Activated effector memory CD4-positive, alpha-beta T cell treated with Interleukin-2 at 50 U/mL for 16 hours (primary cell): Measurements from ENCODE around the gene HPSE2.

Source experiments
- DNase-seq: peaks from one replicate; pipeline ENCODE4 v3.0.0-alpha.2; 2020

The HPSE2 gene

DNA sequence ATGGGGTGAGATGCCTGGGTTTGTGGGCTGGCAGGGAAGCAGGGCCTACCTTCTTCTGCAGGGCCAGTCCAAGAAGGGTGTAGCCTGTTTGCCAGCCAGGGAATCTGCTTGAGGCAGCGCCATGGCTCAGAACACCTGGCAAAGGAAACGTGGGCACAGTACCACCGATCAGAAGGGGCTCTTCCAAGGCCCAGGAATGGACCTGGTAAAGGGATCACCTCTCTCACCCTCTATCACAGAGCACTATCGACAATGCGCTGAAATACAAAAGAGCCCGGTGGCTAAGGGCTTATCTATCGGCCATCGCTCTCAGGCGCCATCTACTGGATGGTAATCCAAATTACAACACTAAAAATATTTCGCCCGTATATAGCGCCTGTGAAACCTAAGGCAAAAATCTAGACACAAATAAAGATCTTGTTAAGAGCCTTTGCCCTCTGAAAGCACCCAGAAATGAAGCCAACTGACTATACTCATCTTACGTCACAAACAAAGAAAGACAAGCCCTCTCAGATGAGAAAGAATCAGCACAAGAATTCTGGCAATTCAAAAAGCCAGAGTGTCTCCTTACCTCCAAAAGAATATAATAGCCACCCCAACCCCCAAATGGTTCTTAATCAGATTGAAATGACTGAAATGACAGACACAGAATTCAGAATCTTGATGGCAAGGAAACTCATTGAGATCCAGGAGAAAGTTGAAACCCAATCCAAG lies 571.2 kb downstream of the HPSE2 start:
- no peak for DNase-seq

DNA sequence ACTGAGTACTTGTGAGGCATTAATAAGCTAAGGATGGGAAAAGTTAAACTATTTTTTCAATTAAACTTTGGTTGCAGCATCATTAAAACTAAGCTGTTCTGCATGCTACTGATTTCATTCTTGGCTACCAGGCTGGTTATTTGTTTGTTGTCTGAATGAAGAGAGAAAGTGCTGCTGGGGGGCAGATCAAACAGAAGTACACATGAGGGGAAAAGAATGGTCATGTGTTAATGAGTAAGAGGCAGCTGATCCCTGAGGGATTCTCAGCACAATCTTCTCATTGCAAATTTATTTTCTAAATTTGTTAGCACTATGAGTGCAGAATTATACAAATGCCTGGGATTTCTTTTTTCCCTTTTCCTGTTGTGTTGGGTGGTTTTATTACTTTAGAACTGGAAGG lies 575.7 kb downstream of the HPSE2 start:
- DNase-seq: no peak

DNA sequence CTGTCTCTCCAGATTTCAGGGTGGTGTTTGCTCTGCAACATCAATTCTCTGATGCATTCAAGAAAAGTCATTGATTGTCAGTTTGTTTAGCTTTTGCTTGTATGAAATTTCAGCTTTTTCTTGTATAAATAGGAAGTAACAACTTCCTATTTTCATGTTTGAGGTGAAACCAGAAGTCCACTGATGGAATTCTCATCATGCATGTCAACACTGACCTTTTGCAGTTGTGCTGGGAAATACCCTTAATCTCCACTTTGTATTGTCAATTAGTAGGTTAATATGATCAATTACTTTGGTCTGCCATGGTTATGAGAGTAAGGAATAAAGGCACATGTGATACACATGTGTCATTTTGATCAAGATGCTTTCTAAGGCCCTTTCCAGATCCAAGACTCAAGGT lies 580.2 kb downstream of the HPSE2 start:
- no peak for DNase-seq

DNA sequence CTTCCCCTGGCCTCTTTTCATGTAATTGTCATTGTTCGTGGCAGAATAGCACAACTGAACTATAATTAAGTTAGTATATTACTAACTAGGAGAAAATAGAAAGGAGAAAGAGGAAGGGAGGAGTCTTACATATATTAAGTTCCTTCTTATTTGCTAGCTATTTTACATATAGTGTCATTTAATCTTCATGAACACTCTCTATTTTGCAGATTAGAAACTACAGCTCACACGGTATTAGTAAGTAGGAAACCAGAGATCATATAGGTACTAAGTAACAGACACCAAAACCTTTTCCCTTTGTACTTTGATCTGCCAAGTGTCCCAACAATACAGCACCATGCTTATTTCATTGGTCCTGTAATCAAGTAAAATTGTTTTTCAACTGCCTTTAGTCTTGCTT lies 586.5 kb downstream of the HPSE2 start:
- no peak for DNase-seq

DNA sequence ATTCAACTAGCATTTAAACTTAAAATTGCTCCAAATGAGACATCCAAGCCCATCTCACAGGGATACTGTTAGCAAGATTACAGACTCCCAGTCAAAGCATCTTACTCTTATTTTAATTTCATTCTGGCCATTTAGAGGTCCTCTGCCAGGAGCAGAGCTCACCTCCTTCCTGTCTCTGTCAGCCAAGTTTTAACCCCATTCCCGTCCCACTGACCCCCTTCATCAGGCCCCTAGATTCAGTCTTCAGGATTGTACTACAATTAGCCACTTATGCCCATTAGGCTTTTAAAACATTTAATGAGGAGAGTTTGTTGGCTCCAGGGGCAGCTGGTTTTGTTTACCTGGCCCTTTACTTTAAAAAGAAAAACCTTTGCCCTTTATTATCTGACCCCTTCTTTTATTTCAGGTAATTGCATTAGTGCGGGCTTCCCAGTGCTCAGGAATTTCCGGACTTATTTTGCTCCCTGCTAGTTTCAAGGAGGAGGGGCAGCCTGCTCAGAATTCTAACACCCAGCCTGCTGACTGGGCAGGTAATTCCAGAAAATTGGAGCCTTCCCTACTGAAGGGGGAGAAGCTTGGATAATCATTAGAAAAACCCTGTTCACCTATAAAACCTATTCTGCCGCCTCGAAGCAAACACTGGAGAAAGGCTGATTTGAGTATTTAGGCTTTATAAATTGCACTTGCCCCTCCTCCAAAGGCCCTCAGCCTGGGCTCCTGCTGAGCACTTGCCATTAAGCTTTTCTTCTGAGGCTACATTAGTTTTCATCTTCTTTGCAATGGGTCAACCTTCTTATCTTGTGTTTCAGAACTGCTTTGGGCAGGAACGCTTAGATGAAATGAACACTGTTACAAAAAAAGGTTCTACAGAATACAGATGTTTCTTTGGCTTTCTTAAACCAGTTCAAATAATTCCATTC lies 588.4 kb downstream of the HPSE2 start:
- no peak for DNase-seq

DNA sequence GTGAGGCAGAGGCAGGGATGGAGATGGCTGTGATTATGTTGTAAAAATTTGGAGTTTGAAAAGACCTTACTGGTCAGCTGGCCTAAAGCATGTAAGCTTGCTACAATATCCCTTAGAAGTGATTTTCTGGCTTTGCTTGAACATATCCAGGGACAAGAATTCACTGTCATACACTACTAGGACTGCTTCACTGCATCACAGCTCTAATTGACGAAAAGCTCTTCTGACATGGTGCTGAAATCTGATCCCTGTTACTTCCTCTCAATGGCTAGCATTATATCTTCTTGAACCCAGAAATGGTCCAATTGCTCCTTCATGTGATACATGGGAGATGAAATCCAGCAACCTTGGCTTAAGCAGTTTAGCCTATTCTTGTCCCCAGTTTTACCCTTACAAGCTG lies 591.2 kb downstream of the HPSE2 start:
- no peak for DNase-seq

DNA sequence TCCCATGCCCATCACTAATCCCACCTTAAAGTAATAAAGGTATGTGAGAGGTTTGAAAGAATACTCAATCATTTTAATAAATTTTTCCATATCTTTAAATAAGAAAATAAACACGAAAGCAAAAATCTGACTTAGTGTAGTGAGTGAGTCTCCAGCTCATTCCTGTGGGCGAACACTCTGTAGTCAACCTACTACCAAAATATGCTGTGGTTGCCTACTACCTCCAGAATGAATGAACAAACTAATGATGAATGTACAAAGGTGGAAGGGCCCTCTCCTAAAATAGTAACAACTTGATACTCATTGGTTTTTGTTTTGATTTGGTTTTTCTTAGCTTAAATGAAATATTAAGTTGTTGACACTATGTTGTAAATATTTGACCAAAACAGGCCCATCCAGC lies 593.4 kb downstream of the HPSE2 start:
- no peak for DNase-seq

DNA sequence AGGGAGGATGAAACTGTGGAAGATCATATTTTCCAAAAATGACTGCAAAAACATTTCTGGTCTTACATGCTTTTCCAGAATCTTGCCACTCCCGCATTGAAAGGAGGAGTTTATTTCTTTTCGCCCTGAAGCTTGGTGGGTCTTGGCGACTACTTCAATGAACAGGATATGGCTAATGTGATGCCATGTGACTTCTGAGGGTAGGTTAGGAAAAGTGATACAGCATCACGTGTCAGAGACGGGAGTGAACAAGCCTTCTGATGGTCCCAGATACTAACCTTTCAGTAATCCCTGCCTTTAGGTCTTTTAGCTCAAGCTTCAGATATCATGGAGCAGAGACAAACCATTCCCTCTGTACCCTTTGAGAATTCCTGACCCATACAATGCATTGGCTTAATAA lies 596.7 kb downstream of the HPSE2 start:
- no peak for DNase-seq

DNA sequence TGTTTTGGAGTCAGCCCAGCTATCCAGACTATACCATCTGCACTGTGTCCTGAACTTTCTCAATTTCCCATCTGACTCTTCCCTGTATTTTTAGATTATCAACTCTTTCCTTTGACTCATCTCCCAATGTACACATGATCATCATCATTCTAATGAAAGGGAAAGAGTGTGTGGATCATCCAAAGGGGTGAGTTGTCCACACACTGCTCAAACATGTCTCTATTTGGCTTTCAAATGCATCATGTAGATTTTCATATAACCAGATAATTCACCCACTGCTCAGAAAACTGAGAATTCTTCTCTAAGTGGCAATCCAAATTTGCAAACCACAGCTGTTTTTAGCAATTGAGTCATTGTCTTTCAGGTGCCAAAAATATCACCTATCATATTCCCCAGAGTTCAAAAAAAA lies 598.7 kb downstream of the HPSE2 start:
- no peak for DNase-seq

DNA sequence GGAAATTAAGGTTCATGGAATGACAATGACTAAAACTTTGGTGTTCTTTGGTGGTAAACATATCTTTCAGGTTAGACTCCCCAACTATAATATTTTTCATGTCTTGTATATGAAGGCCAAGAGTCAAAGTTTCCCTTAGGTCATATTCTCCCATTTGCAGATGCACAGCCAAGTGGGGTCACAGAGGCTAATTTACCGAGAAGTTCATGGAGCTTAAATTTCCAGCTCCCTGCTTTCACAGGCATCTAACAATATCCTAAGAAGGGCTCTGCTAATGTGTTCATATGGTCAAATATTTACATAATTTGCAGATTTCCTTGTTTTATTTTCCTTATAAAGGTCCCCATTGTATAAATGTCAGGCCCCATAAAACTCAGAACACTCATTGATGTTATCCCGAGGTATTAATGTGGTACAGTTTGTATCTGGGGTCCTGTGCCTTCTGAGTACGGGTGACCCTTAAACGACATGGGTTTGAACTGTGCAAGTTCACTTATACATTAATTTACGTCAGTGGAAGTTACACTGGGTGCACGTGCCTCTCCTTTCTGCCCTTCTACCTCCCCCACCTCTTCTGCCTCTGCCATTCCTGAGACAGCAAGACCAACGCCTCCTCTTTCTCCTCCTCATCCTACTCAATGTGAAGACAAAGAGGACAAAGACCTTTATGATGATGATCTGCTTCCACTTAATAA lies 603.0 kb downstream of the HPSE2 start:
- no peak for DNase-seq

DNA sequence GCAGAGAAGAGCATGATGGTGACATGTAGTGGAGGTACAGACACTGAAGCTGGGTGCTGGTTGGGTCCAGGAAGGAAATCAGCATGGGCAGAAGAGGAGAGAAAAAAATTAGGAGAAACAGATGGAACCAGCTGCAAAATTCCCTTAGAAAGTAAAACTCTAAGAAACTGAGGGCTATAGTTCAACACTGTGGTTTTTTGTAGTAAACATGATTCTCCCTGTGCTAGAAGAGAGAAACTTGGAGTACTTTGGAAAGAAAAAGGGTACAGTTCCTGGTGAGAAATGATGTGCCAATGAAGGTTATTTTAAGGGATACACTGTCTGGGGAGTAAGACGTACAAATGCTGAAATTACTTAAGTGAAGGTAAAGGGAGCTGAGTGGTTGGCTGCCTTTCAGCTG lies 607.4 kb downstream of the HPSE2 start:
- DNase-seq: no peak

DNA sequence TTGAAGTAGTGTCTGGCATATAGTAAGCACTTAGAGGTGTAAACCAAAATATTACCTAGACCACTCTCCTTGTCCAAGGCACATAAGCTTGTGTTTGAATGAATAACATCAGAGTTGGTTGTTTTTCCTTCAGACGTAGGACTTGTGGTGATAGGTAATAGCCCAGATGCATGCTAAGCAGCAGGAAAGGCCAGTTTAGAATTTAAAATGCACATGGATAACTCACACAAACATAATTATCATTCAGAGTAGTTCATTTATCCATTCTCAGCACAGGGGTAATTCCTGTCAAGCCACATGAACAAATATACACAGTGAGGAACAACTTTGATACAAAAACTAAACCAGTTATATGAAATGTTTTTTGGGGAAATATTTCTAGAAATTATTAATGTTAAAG lies 607.9 kb downstream of the HPSE2 start:
- DNase-seq: no peak

DNA sequence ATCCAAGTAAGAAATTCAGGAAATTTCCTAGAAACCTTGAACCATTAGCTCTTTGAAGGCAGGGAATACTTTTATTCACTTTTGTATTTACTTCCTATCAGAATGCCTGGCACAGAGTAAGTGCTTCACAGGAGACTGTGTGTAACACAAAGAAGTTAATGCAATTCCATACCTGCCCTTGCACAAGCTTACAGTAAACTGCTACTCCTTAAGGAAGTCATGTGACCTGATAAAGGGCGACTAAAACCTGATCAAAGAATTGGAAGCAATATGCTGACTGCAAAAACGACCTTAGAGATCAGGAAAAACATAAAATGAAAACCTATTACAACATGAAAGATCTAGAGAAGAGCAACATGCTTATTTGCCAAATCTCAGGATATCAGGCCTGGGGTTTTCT lies 610.7 kb downstream of the HPSE2 start:
- DNase-seq: no peak

DNA sequence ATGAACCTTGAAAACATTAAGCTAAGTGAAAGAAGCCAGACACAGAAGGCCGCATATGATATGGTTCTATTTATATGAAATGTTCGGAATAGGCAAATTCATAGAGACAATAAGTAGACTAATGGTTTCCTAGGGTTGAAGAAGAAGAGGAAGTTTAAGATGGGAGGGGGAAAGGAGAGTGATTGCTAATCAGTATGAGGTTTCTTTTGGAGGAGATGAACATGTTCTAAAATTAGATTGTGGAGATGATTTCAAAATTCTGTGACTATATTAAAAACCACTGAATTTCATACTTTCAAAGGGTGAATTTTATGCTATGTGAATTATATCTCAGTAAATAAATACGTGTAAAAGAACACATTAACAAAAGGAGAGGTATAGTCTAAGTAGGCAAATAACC lies 612.5 kb downstream of the HPSE2 start:
- no peak for DNase-seq

DNA sequence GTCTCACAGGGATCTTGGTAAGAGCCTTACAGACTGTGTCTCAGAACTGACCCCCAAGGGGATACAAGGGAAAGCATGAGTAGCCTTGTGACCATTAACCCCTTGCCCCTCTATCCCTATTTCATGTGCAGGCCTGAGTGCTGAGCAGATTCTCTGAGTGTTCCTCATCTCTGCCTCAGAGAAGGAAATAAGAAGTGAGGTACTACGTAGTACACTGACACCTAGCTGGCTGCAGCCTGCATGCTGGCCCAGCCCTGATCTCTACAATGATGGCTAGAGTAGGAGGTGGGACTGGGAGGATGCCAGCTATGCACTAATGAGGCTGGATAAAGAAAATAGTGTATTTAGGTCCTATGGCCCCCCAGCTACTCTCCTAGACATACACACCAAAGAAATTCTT lies 614.0 kb downstream of the HPSE2 start:
- no peak for DNase-seq

DNA sequence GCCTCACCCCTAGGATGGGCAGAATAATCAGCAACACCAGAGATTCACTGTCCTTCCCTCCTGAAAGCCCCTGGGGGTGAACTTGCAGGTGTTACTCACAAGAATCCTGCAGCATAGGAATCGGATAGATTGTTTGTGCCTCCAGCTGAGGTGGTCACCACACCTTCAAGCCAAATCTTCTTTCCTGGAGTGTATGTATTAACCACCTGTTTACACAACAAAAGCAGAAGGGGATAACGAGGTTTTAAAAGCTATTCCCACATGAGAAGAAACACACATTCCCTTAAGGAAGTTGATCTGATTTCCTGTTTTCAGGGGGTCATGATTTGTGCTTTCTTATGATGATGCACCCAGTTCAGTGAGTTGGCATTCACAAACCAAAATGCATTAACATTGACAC lies 615.1 kb downstream of the HPSE2 start:
- no peak for DNase-seq

DNA sequence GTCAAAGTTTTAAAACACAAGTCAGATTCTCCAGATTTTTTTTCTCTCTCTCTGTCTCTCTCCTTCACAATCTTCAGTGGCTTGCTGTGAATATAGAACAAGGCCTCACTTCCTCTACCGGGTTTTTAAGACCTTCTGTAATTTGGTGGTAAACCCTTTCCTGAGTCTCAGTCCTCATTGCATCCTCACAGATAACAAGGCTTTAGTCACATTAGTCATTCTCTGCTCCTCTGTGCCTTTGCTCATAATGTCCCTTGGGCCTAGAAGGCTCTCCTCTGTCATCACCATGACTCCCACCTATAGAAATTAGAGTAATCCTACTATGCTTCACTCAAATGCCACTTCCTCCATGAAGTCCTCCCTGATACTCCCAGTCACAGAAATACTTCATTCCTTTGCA lies 616.2 kb downstream of the HPSE2 start:
- no peak for DNase-seq

DNA sequence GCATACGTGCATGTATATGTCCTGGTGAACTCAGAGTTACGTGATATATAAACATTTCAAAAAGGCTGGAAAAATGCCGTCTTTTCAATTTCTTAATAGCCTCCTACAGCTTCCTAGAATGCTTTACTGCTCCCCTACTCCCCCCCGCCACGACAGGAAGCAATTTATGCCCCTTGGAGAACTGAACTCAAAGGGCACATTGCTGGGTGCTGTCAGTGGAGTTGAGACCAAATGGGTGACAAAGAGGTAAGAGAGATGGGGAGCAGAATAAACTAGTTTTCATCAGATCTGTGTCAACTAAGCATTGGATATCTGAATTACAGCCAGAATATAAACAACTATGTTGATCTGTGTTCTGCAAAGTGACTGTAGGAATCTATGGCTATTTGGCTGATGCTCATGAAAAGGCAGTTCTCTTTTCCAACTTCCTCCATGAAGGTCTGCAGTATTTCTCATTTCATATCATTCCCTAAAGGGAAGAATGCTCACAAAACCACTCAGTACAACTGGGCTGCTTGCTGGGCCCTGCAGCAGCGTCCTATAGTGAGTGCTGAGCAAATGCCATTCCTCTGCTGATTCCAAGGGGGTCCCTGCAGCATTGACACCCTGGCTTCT lies 617.6 kb downstream of the HPSE2 start:
- no peak for DNase-seq

DNA sequence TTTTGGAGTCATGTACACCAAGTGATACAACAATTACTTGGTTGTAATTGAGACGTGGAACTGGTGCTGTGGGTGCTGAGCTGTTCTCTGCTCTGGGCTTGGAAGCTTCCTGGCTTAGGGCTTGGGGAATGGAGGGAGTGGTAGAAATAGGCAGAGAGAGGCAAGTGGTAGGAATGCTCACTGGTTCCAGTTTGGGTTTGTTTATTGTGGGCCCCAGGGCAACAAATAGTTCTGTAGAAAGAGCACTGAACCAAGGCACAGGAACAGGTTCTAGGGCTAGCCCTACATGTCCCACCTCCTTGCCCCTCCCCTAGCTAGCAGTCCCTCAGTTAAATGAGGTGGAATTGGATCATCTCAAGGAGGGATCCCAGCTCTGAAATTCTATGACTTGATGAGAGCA lies 622.2 kb downstream of the HPSE2 start:
- DNase-seq: no peak

DNA sequence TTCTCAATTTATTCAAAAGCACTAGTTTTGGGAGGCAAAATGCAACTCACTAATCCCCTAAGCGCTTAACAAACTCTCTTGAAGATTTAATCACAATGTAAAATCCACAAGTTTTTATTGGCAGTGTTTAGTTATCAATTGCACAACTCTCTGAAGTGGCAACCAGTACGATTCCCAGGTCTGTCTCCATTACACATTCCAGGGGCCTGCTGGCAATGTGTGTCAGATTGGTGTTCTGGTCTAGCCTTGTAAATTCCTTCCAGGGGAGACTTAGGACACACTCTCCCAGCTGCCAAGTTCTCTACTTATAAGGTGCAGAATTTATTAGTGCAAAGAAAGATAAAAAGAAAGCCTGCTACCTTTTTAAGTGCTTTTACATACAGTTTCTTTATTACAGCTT lies 624.2 kb downstream of the HPSE2 start:
- DNase-seq: no peak

DNA sequence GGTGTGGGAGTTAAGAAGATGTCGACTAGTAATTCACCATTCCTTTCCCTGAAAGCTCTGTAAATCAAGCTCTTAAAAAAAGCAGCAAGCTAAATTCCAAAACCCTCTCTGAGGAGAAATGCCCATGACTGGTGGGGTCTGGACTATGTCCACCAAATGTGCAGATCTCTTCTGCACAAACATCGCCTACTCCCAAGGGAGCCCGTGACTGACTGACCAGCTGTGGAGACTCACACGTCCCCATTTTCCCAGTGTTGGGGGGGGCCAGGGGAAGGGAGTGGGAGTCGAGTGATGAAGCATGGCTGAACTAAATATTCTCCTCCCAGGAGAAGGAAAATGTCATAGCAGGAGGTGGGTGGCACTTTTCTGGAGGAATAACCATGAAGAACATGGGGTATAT lies 624.8 kb downstream of the HPSE2 start:
- DNase-seq: no peak

DNA sequence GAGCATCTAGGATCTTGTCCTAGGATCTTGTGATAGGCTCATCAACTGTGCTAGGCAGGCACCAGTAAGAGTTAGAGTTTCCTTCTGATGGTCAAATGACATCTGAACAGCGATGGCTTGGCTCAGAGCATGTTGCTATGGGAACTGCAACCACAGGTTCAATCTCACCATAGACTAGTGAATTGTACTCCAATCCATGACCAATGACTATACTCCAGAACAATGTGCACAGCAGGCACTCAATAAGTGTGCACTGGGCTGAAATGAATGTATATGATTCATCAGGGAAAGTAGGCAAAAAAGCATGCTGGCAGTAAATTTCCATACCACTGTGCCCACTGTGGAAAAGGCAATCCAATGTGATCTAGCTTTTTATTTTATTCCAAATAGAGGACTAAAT lies 625.4 kb downstream of the HPSE2 start:
- no peak for DNase-seq

DNA sequence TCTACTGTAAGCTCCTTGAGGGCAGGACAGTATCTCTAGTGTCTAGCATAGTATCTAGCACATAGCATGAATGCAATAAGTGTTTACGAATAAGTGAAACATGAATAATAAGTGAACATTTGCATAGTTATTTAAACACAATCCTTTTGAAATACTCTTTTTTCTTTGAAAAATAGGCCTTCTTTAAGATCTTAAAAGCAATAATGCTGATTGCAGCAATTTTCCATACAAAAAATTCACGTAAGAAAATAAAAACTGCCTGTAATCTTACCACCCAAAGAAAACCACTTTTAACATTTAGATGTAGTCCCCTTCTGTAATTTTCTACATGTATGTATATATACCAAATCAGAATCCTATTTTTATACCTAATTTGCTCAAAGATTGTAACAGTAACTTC lies 626.4 kb downstream of the HPSE2 start:
- no peak for DNase-seq

DNA sequence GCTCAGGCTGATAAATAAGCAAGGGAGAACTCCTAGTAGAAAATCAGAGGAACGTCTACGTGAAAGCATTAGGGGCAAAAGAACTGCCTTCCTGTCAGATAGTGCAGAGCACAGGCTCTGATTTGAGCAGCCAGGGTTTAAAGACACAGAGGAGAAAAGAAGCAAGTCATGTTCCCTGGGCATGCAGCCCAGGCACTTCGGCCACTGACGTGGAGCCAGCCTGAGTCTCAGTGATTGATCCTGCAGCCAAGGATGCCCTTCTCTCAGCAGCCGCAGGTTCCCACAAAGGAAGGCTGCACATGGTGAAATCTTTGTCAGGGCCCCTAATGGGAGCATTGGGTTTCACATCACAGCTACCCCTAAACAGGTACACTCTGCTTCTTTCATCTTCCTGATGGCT lies 627.2 kb downstream of the HPSE2 start:
- no peak for DNase-seq
